ENCODE measurements around the gene IFITM5.
"Not testable (repeated sequence)": the region's sequence is repeated elsewhere in the genome, so short reads cannot be mapped to it uniquely, and the experiment has no call there.

IFITM5 gene

DNA sequence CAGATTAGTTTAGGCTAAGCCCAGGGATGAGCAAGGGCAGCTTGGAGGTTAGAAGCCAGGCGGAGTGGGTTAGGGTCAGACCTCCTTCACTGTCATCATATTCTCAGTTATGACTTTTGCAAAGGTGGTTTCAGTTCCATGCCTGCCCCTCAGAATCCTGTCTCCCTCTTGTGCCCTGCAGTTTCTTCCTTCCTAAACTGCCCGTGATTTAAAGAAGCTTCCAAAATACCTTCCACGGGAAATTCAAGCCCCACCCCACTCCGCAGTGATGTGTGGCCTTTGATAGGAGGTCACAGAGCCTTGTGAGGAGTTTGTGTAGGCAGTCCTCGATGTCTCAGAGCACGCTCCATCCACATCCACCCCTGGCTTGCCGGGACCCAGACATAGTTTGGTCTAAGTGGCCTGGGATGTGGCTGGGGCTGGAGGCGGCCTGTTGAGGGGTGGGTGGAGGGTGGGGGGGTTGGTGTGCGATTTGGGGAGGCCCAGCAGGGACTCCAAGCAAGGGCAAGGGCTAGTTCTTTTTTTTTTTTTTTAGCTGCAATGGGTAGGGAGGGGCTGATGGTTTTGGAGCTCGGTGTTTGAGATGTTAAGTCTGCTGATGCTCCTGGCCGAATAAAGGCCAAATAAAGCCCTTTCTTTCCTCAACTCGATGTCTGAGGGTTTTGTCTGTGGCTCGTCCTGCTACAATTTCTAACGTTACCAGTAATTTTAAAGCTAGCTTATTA is 12.9 kb upstream of the IFITM5 start:
- DNase-seq (ENCODE audit: low spot score), result no peak

DNA sequence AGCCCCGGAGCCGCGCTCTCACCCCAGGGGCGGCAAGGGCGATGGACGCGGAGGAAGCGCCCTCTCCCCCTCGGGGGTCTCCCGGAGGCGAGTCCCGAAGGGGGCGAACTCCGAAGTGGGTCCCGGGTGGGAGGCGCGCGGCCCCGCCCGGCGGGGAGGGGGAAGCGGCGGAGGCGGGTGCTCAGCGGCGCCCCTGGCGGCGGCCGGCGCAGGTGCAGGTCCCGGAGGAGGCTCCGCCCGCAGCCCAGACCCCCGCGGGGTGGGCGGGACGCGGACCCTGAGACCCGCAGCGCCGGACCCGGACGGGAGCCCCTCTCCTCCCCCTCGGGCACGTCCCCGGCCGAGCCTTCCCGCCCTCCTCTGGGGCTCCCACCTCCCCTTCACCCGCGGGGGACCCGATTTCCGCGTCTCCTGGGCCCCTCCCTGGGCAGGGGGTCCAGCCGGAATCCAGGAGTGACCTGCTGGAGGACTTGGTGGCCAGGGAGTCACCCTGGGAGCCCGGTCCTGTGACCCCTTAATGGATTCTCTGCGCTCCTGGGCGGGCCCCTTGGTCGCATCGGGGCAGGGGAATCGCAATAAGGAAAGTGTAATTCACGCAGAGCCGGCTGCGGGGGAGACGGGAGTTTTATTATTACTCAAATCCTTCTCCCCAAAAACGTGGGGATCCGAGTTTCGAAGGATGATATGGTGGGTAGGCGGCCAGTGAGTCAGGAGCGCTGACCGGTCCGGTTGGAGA is 11.9 kb upstream of the IFITM5 start:
- DNase-seq (ENCODE audit: low spot score), result not testable (repeated sequence)

DNA sequence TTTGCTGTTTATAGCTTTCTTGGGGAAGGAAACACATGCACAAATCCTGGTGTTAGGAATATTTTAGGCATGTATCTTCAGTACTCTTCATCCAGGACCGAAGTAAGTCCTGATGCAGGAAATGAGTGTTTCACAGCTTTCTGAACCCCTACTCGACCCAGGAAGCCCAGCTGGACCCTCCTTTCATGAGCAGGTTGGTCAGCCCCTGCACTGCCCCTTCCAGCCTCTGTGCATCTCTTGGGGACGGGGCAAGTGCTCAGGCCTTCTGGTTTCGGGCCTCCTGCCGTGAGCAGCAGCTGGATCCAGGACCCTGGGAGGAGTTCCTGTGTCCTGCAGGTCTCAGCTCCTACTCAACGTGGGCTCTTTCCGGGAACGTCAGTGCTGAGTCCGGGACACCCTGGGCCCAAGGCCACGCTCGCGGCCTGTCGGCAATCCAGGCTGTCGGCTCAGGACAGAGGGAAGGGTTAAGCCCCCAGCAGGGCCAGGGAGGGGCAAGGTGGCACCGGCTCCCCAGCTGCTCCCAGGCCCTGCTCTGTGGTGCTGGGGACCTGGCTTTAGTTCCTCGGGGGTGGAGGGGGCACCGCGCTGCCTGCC is 10.8 kb upstream of the IFITM5 start:
- DNase-seq (ENCODE audit: low spot score), result not testable (repeated sequence)

DNA sequence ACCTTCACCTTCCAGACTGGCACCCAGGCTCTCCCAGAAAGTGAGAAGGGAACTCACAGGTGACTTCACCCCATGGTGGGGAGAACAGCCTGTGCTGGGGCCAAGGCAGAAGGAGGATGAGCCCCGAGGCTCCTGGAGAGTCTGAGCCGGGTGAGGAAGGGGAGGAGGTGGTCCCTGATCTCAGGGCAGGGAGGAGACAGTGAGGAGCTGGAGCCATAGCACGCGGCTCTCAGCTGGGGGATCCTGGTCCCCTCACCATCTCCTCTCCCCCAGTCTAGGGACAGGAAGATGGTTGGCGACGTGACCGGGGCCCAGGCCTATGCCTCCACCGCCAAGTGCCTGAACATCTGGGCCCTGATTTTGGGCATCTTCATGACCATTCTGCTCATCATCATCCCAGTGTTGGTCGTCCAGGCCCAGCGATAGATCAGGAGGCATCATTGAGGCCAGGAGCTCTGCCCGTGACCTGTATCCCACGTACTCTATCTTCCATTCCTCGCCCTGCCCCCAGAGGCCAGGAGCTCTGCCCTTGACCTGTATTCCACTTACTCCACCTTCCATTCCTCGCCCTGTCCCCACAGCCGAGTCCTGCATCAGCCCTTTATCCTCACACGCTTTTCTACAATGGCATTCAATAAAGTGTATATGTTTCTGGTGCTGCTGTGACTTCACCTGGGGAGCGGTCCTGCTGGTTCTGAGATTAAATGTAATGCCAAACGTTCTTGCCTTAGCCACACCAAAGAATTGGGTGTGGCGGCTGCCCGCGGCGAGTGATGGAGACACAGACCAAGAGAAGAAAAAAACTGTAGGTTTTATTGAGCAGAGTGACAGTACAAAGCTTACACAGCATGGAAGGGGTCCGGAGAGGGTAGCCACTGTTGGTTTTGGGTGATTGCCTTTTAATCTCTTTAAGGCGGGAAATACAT is 9.7 kb upstream of the IFITM5 start:
- DNase-seq (ENCODE audit: low spot score), result not testable (repeated sequence)

DNA sequence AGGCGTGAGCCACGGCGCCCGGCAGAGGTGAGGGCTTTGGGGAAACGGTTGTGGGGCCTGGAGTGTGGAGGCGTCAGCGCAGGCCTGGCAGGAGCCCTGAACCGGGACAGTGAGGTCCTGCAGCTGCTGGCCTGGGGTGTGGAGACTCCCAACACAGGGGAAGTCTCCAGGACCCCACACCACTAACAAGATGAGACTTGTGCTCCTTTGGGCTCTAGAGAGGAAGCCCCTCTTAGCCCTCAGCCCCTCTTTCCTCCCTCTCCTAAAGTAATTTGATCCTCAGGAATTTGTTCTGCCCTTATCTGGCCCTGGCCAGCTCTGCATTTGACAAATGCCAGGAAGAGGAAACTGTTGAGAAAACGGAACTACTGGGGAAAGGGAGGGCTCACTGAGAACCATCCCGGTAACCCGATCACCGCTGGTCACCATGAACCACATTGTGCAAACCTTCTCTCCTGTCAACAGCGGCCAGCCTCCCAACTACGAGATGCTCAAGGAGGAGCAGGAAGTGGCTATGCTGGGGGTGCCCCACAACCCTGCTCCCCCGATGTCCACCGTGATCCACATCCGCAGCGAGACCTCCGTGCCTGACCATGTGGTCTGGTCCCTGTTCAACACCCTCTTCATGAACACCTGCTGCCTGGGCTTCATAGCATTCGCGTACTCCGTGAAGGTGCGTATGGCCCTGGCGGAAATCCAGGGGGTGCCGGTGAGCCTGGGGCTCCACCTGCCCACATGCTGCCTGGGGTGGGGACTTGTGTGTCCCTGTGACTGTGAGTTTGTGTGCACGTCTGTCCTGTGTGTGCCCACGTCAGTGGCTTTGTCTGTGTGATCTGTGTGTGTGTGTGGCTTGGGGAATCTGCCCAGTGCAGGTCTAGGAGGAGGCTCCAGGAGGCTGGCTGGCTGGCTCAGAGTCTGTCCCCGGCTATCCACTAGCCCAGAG is 8.7 kb upstream of the IFITM5 start, which contains the start of gene IFITM2:
Gene IFITM2 (plus strand): TSS at position 51 of the 943 bp plus-strand sequence. CDS start 377 bp downstream, at position 428.
- DNase-seq (ENCODE audit: low spot score), result peak; percentile 76

DNA sequence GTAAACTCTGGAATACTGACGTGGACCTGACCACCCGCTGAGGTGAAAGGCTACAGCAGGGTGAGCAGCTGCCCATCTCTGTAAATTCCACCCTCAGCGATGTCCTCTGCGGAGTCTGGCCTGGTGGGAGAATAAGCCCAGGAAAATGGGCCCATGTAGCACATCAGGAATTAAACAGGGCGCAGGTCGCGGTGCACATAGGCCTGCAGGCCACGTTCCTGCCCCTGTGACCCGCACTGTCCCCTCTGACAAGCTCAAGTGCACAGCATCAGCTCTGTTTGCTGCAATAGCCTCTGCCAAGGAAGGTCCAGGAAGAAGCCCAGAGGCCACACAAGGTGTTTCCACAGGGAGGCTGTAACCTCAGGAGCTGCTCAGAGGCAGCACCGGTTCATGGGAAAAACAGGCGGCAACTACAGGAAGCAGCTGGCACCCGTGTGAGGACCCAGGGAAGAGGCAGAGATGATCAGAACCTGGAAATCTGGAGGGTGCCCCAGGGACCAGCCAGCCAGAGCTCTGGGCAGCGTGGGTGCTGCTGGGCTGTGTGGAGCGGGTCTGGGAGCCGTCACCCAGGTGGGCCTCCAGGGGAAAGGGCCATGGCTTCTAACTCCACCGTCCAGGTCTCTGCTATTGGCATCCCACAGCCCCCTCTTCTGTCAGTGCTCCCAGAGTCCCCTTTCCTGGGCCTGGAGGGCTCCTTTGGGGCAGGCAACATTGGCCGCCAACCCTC is 7.5 kb upstream of the IFITM5 start:
- no peak for DNase-seq (ENCODE audit: low spot score)

DNA sequence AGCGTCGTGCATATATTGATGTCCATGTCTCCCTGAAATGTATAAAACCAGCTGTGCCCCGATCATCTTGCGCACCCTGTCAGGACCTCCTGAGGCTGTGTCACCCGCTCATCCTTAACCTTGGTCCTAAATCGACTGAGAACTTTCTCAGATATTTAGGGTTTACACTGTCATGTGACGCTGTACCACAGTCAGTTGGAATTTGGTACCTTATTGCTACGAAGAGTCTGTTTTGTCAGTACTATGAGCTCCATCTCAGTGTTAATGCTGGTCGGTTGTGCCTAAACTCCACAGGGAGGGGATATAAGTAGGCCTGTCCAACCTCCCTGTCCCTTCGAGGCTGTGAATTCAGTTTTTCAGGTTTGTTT is 6.5 kb upstream of the IFITM5 start:
- DNase-seq (ENCODE audit: low spot score), result no peak

DNA sequence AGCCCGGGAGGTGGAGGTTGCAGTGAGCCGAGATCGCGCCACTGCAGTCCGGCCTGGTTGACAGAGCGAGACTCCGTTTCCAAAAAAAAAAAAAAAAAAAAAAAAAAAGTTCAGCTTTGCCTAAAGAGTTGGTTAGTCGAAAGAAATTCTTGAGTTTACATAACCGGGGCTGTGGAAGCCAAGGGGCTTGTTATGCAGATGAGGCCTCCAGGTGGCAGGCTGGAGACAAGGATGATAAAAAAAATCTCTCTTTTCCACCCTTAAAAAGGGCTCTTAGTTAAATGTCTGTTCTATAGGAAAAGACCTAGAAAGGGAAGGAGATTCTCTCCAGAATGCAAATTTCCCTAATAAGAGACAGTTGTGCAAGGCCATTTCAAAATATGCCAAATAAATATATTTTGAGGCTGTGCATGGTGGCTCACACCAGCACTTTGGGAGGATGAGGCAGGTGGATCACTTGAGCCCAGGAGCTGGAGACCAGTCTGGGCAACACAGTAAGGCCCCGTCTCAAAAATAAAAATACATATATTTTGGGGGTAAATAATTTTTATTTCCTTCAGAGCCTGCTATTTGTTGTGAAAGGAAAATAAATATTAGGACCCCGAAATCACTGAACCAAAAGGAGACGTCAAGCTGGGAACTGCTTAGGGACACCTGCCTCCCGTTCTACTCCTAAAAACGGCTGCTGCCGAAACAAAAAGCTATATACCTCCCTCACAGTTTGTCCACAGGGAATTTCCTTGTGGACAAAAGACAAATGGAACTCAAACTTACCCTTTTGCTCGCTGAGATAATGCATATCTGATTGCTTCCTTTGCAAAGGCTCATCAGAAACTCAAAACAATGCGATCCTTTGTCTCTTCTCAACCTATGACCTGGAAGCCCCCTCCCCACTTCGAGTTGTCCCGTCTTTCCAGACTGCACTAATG is 5.9 kb upstream of the IFITM5 start:
- DNase-seq (ENCODE audit: low spot score), result peak; percentile 88

DNA sequence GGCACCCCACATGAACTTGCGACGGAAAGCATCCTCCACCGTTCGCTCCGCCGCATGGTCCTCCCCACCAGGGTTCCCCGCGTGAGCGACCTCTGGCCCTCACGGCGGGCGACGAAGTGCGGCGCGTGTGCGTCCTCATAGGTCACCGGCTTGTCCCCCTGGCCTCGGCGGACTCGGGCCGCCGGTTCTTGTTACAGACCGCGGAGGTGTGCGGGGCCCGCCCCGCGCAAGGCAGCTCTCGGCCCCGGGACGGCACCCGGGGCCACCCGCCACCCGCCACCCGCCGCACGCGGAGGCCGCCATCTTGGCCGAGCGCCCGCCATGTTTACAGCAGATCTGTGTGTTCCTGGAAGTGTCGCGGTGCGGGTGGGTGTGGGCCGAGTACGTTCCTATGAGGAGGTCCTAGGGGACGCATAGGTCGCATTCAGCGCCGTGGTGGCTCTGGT is 4.8 kb upstream of the IFITM5 start:
- no peak for DNase-seq (ENCODE audit: low spot score)

DNA sequence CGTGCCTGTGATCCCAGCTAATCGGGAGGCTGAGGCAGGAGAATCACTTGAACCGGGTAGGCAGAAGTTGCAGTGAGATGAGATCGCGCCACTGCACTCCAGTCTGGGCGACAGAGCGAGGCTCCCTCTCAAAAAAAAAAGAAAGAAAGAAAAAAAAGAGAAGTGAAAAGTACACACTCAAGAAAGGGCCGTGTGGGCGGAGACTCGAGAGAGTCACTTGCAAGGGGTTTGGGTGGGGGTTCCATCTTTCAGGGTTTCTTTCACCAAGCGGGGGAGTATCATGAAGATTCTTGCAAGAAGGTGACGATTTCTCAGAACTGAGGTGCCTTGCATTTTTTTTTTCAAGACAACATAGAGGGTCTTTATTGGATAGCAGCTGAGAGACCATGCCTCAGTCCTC is 4.0 kb upstream of the IFITM5 start:
- DNase-seq (ENCODE audit: low spot score), result no peak

DNA sequence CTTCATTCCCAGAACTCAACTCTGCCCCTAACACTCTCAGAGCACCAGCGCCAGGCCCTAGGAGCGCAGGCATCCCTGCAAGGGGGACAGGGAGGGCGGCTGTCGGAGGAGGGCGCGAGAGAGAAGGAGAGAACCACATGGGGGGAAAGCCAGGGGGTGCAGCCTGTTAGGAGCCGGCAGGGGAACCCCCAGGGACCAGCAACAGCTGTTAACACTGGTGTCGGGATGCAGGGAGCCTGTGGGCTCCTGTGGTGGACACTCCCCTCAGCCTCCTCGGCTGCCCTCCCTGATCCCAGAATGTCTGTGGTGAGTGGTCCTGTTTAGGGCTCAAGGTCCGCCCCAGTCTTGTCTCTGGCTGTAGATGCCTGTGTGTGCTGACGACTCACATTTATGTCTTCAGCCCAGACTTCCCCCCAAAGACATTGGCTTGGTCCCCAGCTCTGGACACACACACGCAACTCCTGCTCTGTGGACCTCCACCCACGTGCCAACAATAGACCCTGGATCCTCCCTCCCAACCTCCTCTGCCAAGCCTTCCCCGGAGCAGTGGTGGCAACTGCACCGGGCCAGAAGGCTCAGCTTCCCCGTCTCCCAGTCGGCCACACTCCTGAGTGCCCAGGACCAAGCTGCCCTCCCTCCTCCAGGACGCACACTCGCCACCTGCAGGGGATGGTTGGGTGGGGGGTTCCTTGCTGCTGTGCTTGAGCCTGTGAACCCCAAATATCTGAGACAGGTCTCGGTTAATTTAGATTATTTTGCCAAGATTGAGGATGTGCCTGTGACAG is 817 bp upstream of the IFITM5 start:
- no peak for DNase-seq (ENCODE audit: low spot score)

DNA sequence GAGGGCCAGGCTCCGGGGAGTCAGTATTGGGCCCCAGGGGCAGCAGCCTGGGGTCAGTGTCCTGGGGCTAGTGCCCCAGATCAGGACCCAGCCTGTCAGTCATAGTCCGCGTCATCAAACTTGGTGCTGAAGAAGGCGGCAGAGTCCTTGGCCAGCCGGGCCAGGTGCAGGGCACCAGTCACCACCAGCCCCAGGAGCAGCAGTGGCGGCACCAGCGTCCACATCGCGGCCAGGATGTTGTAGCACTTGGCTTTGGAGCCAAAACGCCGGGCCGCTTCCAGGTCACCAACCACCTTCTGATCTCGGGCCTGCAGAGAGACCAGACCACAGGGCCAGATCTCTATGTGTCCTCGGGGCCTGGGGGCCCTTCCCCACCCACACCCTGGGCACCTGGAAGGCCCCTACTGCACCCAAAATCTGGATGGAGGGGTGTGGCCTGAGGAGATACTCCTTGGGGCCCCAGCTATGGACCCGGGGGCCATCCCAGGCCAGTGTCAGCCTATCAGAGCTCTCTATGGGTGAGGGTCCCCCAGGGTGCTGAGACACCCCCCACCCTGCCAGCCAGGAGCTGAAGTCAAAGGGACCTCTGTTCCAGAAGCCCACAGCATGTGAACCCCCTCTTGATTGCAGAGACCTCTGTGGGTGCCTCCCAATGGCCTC is 790 bp downstream of the IFITM5 start:
- no peak for DNase-seq (ENCODE audit: low spot score)

DNA sequence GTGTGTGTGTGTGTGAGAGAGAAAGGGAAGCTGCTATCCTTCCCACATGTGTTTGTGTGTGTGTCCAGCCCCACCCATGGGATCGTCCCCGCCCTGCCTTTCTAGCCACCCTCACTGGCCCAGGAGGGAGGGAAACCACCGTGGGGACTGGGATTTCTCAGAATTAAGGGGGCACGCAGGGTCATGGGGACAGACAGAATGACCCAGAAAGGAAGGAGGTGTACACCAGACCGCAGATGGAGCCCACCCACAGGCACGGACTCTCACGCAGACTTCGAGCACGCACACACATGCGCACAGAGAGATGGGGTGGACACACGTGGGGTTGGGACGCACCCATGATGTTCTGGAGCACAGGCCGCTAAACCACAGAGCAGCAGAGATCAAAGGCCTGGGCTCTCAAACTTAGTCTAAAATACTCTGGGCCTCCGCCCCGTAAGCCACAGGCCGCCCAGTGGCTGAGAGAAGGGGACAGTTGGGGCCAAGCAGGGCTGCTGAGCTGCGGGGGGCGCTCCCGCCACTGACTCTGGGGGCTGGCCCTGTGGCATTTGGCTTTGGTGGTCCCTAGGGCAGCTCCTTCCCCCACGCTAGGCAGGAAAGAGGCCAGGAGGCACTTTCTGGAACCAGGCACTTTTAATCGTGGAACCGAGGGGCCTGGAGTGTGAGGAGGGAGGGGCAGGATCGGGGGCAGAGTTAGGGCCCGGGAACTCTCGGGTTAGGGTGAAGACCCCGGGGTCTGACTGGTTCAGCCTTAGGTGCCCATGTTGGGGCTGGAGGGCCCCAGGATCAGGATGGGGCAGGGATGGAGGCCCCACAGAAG is 1.5 kb downstream of the IFITM5 start:
- no peak for DNase-seq (ENCODE audit: low spot score)

DNA sequence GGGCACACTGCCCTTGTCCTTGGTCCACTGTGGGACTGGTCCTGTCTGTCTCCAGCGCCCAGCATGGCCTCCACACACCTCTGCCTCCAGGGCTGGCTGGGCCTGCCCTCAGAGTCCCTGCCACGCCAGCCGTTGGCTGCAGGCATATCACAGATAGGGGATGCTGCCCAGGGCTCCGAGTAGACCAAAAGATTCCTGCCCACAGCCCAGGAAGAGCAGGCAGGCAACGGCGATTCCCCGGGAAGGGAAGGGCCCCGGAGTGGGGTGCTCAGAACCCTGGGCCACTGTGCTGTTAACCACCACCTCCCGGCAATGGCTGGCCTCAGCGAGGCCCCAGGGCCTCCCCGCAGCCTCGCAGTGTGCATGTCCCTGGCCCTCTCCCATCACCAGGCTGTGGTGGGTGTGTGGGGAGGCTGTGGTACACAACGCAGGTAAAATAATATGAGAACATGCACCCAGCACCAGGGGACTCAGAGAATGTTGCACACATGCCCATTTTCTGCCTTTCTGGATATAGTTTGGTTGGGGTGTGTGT is 2.2 kb downstream of the IFITM5 start:
- no peak for DNase-seq (ENCODE audit: low spot score)

DNA sequence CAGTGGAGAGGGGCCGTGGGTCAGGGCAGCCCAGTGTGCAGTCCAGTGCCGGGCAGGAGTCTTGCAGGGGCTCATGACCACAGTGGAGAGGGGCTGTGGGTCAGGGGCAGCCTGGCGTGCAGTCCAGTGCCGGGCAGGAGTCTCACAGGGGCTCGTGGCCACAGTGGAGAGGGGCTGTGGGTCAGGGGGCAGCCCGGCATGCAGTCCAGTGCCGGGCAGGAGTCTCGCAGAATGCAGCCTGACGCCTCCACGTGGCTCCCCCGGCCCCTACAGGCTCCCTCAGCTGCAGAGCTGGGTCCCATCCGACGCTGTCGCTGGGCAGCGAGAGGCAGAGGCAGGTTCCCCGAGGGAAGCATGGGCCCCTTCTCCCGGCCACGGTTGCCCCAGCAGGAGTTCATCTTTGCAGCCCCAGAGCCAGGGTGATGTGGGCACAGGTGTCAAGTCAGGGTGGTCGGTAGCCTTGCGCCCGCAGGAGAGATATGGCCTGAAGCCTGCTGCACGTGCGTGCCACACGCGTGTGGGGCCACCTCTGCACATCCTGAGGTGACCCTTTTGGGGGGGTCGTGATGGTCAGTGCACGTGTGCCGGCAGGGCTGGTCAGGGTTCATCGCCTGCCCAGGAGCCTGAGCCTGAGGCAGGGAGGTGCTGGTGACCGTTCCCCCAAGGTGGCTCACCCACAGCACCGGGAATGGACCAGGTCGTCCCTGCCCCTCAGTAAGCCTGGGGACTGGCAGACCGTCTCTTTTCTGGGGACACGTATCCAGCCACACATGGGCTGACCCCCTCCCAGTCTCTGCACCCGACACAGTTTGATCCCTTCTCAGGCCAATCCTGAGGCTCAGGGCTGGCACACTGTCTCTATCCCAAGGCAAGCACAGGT is 2.9 kb downstream of the IFITM5 start:
- no peak for DNase-seq (ENCODE audit: low spot score)

Data from AG08396 (cell line).